Testis (tissue), 3 donors: ENCODE data around the gene GALM. TPM values are rescaled to one million over a fixed set of nuclear protein-coding genes. Genes with fewer than 3 reads are reported as not detected.
"Not testable (repeated sequence)": the region's sequence is repeated elsewhere in the genome, so short reads cannot be mapped to it uniquely, and the experiment has no call there.

Experiments used
- DNase-seq: peaks from one replicate; pipeline ENCODE4 v3.0.0-alpha.2; 2019
- H3K27ac ChIP-seq, 2 donors: fragments of 200-600 bp; sonication (generic); one replicate each; pipeline ENCODE4 v1.5.1; 2019
- H3K27me3 ChIP-seq: fragments of 200-600 bp; sonication (generic); one replicate; pipeline ENCODE4 v1.5.1; 2019
- H3K36me3 ChIP-seq: fragments of 200-600 bp; sonication (generic); one replicate; pipeline ENCODE4 v1.5.1; 2017; ENCODE audit warnings: low read depth; ENCODE audit errors: missing control alignments
- H3K4me1 ChIP-seq: fragments of 200-600 bp; sonication (generic); one replicate; pipeline ENCODE4 v1.5.1; 2019
- H3K4me3 ChIP-seq, 2 donors: fragments of 200-600 bp; sonication (generic); one replicate each; pipeline ENCODE4 v1.5.1; 2017 to 2019
- H3K9me3 ChIP-seq: fragments of 200-600 bp; sonication (generic); one replicate; pipeline ENCODE4 v1.5.1; 2017
- CTCF ChIP-seq, 3 experiments: fragments of 450-650 bp in 2 of 3; fragments of 200-600 bp in 1 of 3; sonication (generic) in 1 of 3; IDR thresholded peaks; one replicate each; pipeline ENCODE4 v1.5.1; 2016 to 2019; ENCODE audit warnings: antibody characterized with exemption in 3 of 3, mild to moderate bottlenecking in 2 of 3, moderate library complexity in 1 of 3
- POLR2A ChIP-seq: fragments of 450-650 bp; IDR thresholded peaks from one replicate; pipeline ENCODE4 v1.6.1; 2017; ENCODE audit warnings: antibody characterized with exemption, mild to moderate bottlenecking, moderate library complexity
- WGBS, 2 donors: methylation state at CpG; one replicate each; pipeline ENCODE4 v1.1.5; 2018; 5-methylcytosine and 5-hydroxymethylcytosine counted together
- intact Hi-C: fragments of 100-400 bp; cut with DNase I; formaldehyde crosslinking; loops from one replicate; pipeline ENCODE4 v1.15.1; 2023; ENCODE audit warnings: low total_unique reads
- polyA plus RNA-seq: library from polyadenylated mRNA; stranded (reverse); fragments of 350-450 nt; fragmentation: Illumina TruSeq; extraction: RNeasy Lipid Tissue Mini Kit (QIAGEN cat#74804); gene quantifications from one replicate; pipeline ENCODE4 v1.2.3, GENCODE V29; 2014; ENCODE audit warnings: low read depth, low replicate concordance; ENCODE audit not compliant: insufficient read depth
- total RNA-seq, 2 donors: library from RNA; depleted of rRNA; stranded (reverse); fragments of >200 nt; gene quantifications; one replicate each; pipeline ENCODE4 v1.2.3, GENCODE V29; 2016

The GALM gene
- total and polyA plus RNA-seq, 3 donors from 2014 or later, result 8.5 to 11.8 (median 9.1) TPM

DNA sequence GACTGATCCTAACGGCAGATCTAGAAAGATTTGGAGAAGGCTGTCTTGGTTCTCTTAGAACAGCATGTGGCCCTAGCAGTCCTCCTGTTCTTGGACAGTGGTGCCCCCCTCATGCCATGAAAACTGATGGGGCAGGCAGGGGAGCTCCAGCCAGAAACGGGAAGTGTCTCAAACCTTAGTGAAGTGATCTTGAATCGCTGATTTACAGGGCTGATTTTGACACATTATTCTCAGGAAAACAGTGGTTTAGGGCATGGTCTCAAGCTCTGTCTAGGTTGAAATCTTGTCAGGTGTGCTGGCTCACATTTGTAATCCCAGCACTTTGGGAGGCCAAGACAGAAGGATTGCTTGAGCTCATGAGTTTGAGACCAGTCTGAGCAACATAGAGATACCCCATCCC lies 47.4 kb downstream of the GALM start:
- no peaks in the 10 kb centered on the region for H3K27me3 ChIP-seq
- DNase-seq, result no peak
- H3K36me3 ChIP-seq, result no peaks in the 10 kb centered on the region
- H3K27ac ChIP-seq, result no peak overlapping the region
- no peaks in the 10 kb centered on the region for H3K9me3 ChIP-seq
- TF ChIP-seq CTCF (IDR thresholded peaks at IDR 0.05) (no peak), POLR2A (no peak)
- intact Hi-C loops, result no loop called here
- no peak overlapping the region for H3K4me3 ChIP-seq
- H3K4me1 ChIP-seq, result no peaks in the 10 kb centered on the region
- WGBS, 2 donors, result 89 to 100% methylated on average over 1 to 3 of the region's 3 CpGs

DNA sequence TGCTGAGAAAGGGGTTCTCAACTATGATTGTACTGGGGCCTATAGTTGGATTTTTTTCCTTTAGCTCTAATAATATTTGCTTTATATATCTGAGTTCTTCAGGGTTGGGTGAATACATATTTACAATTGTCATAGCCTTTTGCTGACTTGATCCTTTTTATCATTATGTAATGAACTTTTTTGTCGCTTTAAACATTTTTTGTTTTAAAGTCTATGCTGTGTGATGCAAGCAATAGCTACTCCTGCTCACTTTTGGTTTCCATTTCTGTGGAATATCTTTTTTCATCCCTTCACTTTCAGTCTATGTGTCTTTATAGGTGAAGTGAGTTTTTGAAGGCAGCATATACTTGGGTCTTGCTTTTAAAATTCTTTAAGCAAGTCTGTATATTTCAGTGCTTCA lies 49.0 kb downstream of the GALM start:
- H3K27ac ChIP-seq, DNase-seq, intact Hi-C loops, H3K9me3 ChIP-seq, H3K27me3 ChIP-seq, H3K36me3 ChIP-seq, H3K4me3 ChIP-seq, H3K4me1 ChIP-seq: not testable (repeated sequence)
- WGBS, 2 donors, result 83 to 91% methylated on average over 1 of the region's 1 CpG

DNA sequence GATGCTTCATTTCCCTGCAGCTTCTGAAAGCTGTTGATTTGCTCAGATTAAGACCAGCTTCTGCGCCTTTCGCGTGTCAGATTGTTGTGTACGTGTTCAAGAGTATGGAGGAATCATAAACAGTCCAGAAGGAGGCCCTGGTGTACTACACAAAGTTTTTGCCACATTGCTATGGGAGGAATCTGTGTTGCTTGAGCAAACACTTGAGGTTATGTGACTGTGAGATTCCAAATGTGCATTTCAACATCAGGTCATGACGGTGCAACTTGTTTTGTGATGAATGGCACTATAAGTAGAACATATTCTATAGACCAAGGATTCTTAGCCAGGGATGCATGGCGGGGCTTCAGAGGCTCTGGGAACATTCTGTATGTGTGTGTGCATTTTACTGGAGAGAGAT lies 50.3 kb downstream of the GALM start:
- Histone ChIP-seq H3K27me3 (no peaks in the 10 kb centered on the region), H3K4me3 (no peak overlapping the region), H3K27ac (no peak overlapping the region), H3K9me3 (no peaks in the 10 kb centered on the region), H3K4me1 (peaks cover 12% of the 10 kb centered on the region), H3K36me3 (no peaks in the 10 kb centered on the region)
- 85 to 94% methylated on average over 6 of the region's 6 CpGs for WGBS, 2 donors
- intact Hi-C loops, result no loop called here
- DNase-seq, result no peak
- TF ChIP-seq POLR2A (no peak), CTCF (IDR thresholded peaks at IDR 0.05) (no peak)

GRCh38 chr2:38718601-38719000 lies 52.7 kb downstream of the GALM start:
- intact Hi-C loops, result no loop called here
- H3K27ac ChIP-seq, result no peak overlapping the region

DNA sequence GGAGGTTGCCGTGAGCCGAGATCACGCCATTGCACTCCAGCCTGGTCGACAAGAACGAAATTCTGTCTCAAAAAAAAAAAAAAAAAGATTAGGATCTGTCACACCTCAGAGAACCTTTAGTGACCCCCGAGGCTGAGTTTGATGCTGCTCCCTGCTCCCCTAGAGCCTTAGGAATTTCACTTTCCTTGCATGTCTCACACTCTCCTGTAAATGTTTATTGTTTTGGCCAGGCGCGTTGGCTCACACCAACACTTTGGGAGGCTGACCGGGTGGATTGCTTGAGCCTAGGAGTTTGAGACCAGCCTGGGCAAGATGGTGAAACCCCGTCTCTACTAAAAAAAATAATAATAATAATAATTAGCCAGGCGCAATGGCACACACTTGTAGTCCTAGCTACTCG lies 53.8 kb downstream of the GALM start:
- DNase-seq, result peak; percentile 12
- intact Hi-C loops, result loop anchor here (10.0 kb wide), 1 partner anchor 55 kb away; the partner anchor contains the start of gene GALM
- Histone ChIP-seq H3K4me1 (peaks cover 15% of the 10 kb centered on the region), H3K9me3 (no peaks in the 10 kb centered on the region), H3K36me3 (no peaks in the 10 kb centered on the region), H3K27ac (peak overlapping the region; percentile 55 to 71), H3K4me3 (no peak overlapping the region), H3K27me3 (no peaks in the 10 kb centered on the region)
- 76 to 81% methylated on average over 12 of the region's 12 CpGs for WGBS, 2 donors
- TF ChIP-seq CTCF (IDR thresholded peaks at IDR 0.05), result no peak

More at GRCh38 chr2:38718601-38719000, 52.7 kb downstream of the GALM start:
- DNase-seq, result no peak
- TF ChIP-seq CTCF (IDR thresholded peaks at IDR 0.05) (no peak), POLR2A (no peak)
- H3K9me3 ChIP-seq, result no peaks in the 10 kb centered on the region
- H3K36me3 ChIP-seq, result no peaks in the 10 kb centered on the region
- no peak overlapping the region for H3K4me3 ChIP-seq
- no peaks in the 10 kb centered on the region for H3K27me3 ChIP-seq
- 57 to 65% methylated on average over 4 of the region's 4 CpGs for WGBS, 2 donors
- H3K4me1 ChIP-seq, result peaks cover 15% of the 10 kb centered on the region
